Left hindlimb (tissue), 1 donor: Measurements from ENCODE around the gene METAP1D.
"Not testable (repeated sequence)": the region's sequence is repeated elsewhere in the genome, so short reads cannot be mapped to it uniquely, and the experiment has no call there.

Source experiments
- DNase-seq: peaks from one replicate; pipeline ENCODE4 v3.0.0-alpha.2; 2018

Gene METAP1D

GRCh38 chr2:172105471-172106107 is 105.8 kb downstream of the METAP1D start:
- peak; percentile 17 for DNase-seq

- peak; percentile 42 for DNase-seq
Measured at GRCh38 chr2:172106108-172106961, 106.6 kb downstream of the METAP1D start.

- peak; percentile 26 for DNase-seq
Measured at GRCh38 chr2:172107690-172108586, 108.2 kb downstream of the METAP1D start.

GRCh38 chr2:172108587-172108930 is 108.8 kb downstream of the METAP1D start:
- peak; percentile 16 for DNase-seq

GRCh38 chr2:172109256-172109987 is 109.7 kb downstream of the METAP1D start:
- no peak for DNase-seq

- DNase-seq, result peak; percentile 28
Measured at GRCh38 chr2:172109988-172110811, 110.4 kb downstream of the METAP1D start.

GRCh38 chr2:172113617-172114016 is 113.9 kb downstream of the METAP1D start:
- DNase-seq, result no peak

GRCh38 chr2:172114176-172114575 is 114.4 kb downstream of the METAP1D start:
- DNase-seq, result not testable (repeated sequence)

GRCh38 chr2:172114579-172114978 is 114.8 kb downstream of the METAP1D start:
- DNase-seq, result no peak

GRCh38 chr2:172116107-172116506 is 116.4 kb downstream of the METAP1D start:
- no peak for DNase-seq

- DNase-seq, result no peak
Measured at GRCh38 chr2:172119089-172119488, 119.3 kb downstream of the METAP1D start.

- DNase-seq, result no peak
Measured at GRCh38 chr2:172120118-172120517, 120.4 kb downstream of the METAP1D start.

- DNase-seq, result no peak
Measured at GRCh38 chr2:172128484-172128883, 128.7 kb downstream of the METAP1D start.

GRCh38 chr2:172129404-172129803 is 129.7 kb downstream of the METAP1D start:
- DNase-seq, result no peak
